Glomerular endothelial cell (primary cell): ENCODE results near the gene RINT1. TPM values are rescaled to one million over a fixed set of nuclear protein-coding genes. Genes with fewer than 3 reads are reported as not detected.
A peak's percentile ranks its signal among the peaks of the same experiment; 100 is the strongest.

ENCODE experiments used
- DNase-seq: peaks from one replicate; pipeline ENCODE4 v3.0.0-alpha.2; 2011; ENCODE audit warnings: low read depth, low spot score; ENCODE audit errors: extremely low read depth
- total RNA-seq: library from RNA; depleted of rRNA; stranded (reverse); fragments of >200 nt; gene quantifications from 2 replicates; pipeline ENCODE4 v1.2.3, GENCODE V29; 2015

Gene RINT1
- total RNA-seq, 1 donor from 2014 or later, result 16.6 TPM

DNA sequence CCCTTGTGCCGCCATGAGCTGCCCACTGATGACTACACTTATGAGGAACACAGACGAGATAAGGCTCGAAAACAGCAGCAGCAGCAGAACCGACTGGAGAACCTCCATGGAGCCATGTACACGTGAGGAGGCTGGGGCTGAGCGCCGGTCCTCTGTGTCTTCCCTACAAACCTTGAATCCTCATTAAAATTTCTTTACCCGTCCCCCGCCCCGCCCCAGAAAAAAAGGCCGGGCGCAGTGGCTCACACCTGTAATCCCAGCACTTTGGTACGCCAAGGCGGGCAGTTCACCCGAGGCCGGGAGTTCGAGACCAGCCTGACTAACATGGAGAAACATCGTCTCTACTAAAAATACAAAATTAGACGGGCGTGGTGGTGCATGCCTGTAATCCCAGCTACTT lies 1.5 kb upstream of the RINT1 start:
- no peak for DNase-seq

GRCh38 chr7:105532709-105533460 lies 884 bp downstream of the RINT1 start:
- DNase-seq, result no peak

- DNase-seq, result no peak
Observed at GRCh38 chr7:105538339-105538738, 6.3 kb downstream of the RINT1 start.

GRCh38 chr7:105559926-105560325 lies 27.9 kb downstream of the RINT1 start:
- no peak for DNase-seq

- DNase-seq, result no peak
Observed at GRCh38 chr7:105565190-105565589, 33.2 kb downstream of the RINT1 start.

GRCh38 chr7:105567024-105567423 lies 35.0 kb downstream of the RINT1 start:
- DNase-seq, result no peak

GRCh38 chr7:105567821-105568220 lies 35.8 kb downstream of the RINT1 start:
- DNase-seq, result no peak

DNA sequence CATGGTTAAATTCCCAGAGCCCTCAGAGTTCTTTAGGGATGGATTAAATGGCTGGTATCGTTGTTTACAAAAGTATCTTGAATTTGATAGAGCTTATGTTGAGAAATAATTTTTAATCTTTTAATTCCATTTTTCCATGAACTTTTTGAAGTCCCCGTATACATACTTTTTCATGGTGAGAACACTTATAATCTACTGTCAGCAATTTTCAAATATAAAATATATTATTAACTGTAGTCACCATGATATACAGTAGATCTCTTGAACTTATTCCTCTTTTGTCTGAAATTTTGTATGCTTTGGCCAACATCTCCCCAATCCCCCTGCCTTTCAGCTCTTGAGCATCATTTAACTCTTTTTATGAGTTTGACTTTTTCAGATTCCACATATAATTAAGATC lies 39.9 kb downstream of the RINT1 start:
- no peak for DNase-seq

DNA sequence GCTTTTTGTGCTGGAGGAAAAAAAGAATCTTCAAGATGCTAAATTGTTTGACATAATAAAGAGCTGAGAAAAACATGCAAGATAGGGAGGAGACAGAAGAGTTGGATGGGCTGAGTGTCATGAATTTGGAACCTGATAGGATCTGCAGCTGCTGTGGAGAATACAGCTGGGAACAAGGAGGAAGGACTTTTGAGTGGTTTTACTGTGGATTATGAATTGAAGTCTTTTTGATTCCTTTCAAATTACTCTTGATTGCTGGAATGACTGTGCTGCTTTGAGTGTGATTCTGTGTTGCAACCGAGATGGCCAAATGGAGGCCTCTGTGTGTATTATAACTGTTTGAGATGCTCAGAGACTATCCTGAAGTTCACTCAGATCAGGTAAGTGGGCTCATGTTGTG lies 45.2 kb downstream of the RINT1 start:
- no peak for DNase-seq

- DNase-seq, result no peak
Observed at GRCh38 chr7:105578496-105578895, 46.5 kb downstream of the RINT1 start.

DNA sequence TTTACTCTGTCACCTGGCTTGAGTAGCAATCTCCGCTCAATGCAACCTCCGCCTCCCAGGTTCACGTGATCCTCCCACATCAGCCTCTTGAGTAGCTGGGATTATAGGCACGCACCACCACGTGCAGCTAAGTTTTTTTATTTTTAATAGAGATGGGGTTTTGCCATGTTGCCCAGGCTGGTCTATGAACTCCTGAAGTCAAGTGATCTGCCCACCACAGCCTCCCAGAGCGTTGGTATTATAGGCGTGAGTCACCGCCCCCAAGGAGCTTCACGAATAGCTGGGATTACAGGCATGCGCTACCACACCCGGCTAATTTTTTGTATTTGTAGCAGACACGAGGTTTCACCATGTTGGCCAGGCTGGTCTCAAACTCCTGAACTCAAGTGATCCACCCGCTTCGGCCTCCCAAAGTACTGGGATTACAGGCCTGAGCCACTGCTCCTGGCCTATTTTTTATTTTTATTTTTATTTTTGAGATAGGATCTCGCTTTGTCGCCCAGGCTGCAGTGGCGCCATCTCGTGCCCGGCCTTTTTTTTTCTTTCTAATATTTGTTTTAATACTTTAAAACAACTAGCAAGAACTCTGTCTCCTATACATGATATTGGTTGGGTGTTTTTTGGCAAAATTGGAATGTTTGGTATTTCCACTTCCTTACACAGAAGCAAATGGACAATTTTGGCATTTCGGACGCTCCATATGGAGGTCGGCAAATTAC lies 48.2 kb downstream of the RINT1 start:
- DNase-seq, result no peak

- no peak for DNase-seq
Observed at GRCh38 chr7:105581066-105581811, 49.2 kb downstream of the RINT1 start, which contains the start of gene EFCAB10. EFCAB10 (minus strand) TSS chr7:105581493; CDS start chr7:105581463, 30 bp downstream.

- DNase-seq, result no peak
Observed at GRCh38 chr7:105583061-105583460, 51.1 kb downstream of the RINT1 start.

GRCh38 chr7:105584165-105584564 lies 52.2 kb downstream of the RINT1 start:
- no peak for DNase-seq

- no peak for DNase-seq
Observed at GRCh38 chr7:105585850-105586500, 54.0 kb downstream of the RINT1 start.

DNA sequence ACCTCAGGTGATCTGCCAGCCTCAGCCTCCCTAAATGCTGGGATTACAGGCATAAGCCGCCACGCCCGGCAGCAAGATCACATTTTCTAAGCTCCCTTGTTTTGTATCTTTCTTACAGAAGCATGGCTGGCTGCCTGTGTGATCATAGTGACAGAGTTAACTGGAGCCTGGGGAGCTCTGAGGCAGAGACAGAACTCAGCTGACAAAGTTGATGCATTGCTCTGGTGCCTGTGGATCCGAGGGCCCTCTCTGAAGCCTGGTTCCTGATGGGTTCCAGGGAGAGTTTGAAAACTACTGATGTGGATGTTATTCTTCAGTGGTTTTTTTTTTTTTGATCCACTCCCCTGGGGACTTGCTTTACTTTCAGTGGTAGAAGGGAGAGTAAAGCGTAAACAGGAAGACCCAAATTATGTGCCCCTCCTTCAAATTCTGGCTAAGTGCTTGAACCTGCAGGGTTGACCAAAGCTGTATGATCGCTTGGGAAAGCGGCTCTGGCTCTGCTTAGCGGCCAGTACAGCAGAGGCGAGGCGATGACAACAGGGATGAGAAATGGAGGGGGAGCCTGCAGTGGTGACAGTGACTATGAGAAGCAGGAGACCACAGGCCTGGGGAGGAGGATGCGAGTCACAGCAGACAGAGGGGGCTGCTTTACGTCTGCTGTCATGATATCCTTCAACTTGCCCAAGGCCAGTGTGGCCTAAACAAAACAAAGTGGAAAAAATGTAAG lies 56.1 kb downstream of the RINT1 start:
- no peak for DNase-seq

GRCh38 chr7:105589356-105590077 lies 57.5 kb downstream of the RINT1 start:
- DNase-seq, result peak; percentile 50

DNA sequence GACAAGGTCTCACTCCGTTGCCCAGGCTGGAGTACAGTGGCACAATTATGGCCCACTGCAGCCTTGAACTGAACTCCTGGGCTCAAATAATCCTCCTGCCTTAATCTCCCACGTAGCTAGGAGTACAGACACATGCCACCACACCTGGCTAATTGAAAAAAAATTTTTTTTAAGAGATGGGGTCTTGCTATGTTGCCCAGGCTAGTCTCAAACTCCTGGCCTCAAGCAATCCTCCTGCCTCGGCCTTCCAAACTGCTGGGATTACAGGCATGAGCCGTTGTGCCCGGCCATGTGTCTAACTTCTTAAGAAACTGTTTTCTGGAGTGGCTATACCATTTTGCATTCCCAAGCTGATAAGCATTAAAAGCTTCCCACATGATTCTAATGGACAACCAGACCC lies 58.8 kb downstream of the RINT1 start:
- no peak for DNase-seq

- no peak for DNase-seq
Observed at GRCh38 chr7:105591522-105591921, 59.5 kb downstream of the RINT1 start.

DNA sequence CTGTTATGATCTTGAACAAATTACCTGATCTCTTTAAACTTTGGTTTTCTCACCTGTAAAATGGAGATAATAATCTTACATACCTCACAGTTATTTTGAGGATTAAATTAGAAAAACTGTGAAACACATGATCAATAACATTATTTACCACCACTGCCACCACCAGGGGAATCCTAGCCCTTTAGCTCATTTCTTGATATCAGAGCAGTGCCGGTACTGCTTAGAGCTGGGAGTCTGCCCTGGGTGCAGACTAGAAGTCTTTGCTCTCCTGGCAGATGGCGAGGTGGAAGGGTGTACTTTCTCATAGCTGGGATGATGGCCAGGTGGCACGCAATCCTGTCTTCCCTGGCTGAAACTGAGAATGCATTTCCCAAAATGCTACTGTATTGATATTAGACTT lies 62.0 kb downstream of the RINT1 start:
- DNase-seq, result no peak
